Measurements from ENCODE around the gene LRCH3. TPM values are rescaled to one million over a fixed set of nuclear protein-coding genes. Genes with fewer than 3 reads are reported as not detected.

Gene LRCH3
- total and polyA plus RNA-seq, 2 of the 13 experiments (the other 11 are each of a cell fraction or from before 2014, with no cell fraction given): 25.5 to 103 TPM

- no peak for TF ChIP-seq IRF1 (CRISPR knock-in tag; IDR thresholded peaks at IDR 0.05; ENCODE audit: low read depth)
- no peak for TF ChIP-seq ZNF382 (CRISPR knock-in tag; IDR thresholded peaks at IDR 0.05; ENCODE audit: borderline replicate concordance)
- TF ChIP-seq TCF7L2 (IDR thresholded peaks at IDR 0.05; ENCODE audit: low read depth, low read length): no peak
- TF ChIP-seq ZNF143 (CRISPR knock-in tag; IDR thresholded peaks at IDR 0.05): no peak
- no peak for TF ChIP-seq ZNF33A (CRISPR knock-in tag; IDR thresholded peaks at IDR 0.05; ENCODE audit: borderline replicate concordance)
- no peak for TF ChIP-seq MATR3 (CRISPR knock-in tag; IDR thresholded peaks at IDR 0.05)
- peak; percentile 74; the same call in 1 of the 2 replicates for TF ChIP-seq TFAP4 (IDR thresholded peaks at IDR 0.05; ENCODE audit: borderline replicate concordance, low read depth)
- TF ChIP-seq NR0B2 (CRISPR knock-in tag; IDR thresholded peaks at IDR 0.05): no peak
- TF ChIP-seq ZNF367 (CRISPR knock-in tag; IDR thresholded peaks at IDR 0.05; ENCODE audit: borderline replicate concordance): no peak
- TF ChIP-seq NKX3-1 (CRISPR knock-in tag; IDR thresholded peaks at IDR 0.05): no peak
- no peak for TF ChIP-seq PREB (CRISPR knock-in tag; IDR thresholded peaks at IDR 0.05)
- no peak for TF ChIP-seq GMEB1 (CRISPR knock-in tag; IDR thresholded peaks at IDR 0.05; ENCODE audit: borderline replicate concordance)
- TF ChIP-seq CEBPB (IDR thresholded peaks at IDR 0.05; ENCODE audit: borderline replicate concordance, low read depth, low read length): no peak
- peak; percentile 67; the same call in 1 of the 2 replicates for TF ChIP-seq ZGPAT (CRISPR knock-in tag; IDR thresholded peaks at IDR 0.05)
- peak; percentile 91 for TF ChIP-seq RAD21 (CRISPR knock-in tag; IDR thresholded peaks at IDR 0.05)
- no peak; the same call in 1 of the 2 replicates for TF ChIP-seq ARID4A (CRISPR knock-in tag; IDR thresholded peaks at IDR 0.05; ENCODE audit: borderline replicate concordance)
- TF ChIP-seq ZNF766 (CRISPR knock-in tag; IDR thresholded peaks at IDR 0.05; ENCODE audit: borderline replicate concordance): no peak
These were observed 115.2 kb downstream of the LRCH3 start (continued) for GRCh38 chr3:197906023-197906849.
